Hepatocyte (in vitro differentiated cells): ENCODE results near the gene SLC26A4. TPM values are rescaled to one million over a fixed set of nuclear protein-coding genes. Genes with fewer than 3 reads are reported as not detected.

ENCODE experiments used
- DNase-seq: peaks from one replicate; pipeline ENCODE4 v3.0.0-alpha.2; 2016; ENCODE audit warnings: low spot score
- H2AFZ ChIP-seq: fragments of 200-600 bp; sonication (generic); 2 replicates; pipeline ENCODE4 v1.6.0; 2016; ENCODE audit warnings: antibody characterized with exemption, mild to moderate bottlenecking
- H3K27ac ChIP-seq: fragments of 200-600 bp; sonication (generic); 2 replicates; pipeline ENCODE4 v1.5.1; 2016; ENCODE audit warnings: mild to moderate bottlenecking
- H3K27me3 ChIP-seq: fragments of 200-600 bp; sonication (generic); 2 replicates; pipeline ENCODE4 v1.6.1; 2016
- H3K36me3 ChIP-seq: fragments of 200-600 bp; sonication (generic); replicated peaks from 2 replicates; pipeline ENCODE4 v1.5.1; 2016; ENCODE audit warnings: low read depth; ENCODE audit not compliant: insufficient read depth
- H3K4me1 ChIP-seq: fragments of 200-600 bp; sonication (generic); 2 replicates; pipeline ENCODE4 v1.5.1; 2016; ENCODE audit warnings: mild to moderate bottlenecking, moderate library complexity; ENCODE audit not compliant: insufficient read depth
- H3K4me2 ChIP-seq: fragments of 200-600 bp; sonication (generic); 2 replicates; pipeline ENCODE4 v1.6.0; 2016
- H3K4me3 ChIP-seq: fragments of 200-600 bp; sonication (generic); 2 replicates; pipeline ENCODE4 v1.5.1; 2016; ENCODE audit warnings: mild to moderate bottlenecking
- H3K79me2 ChIP-seq: fragments of 200-600 bp; sonication (generic); 2 replicates; pipeline ENCODE4 v1.6.0; 2017; ENCODE audit warnings: mild to moderate bottlenecking
- H3K9me2 ChIP-seq: fragments of 200-600 bp; sonication (generic); replicated peaks from 2 replicates; pipeline ENCODE4 v1.6.0; 2017; ENCODE audit warnings: mild to moderate bottlenecking; ENCODE audit not compliant: insufficient read depth
- H3K9me3 ChIP-seq: fragments of 200-600 bp; sonication (generic); 2 replicates; pipeline ENCODE4 v1.5.1; 2016; ENCODE audit warnings: low read depth, mild to moderate bottlenecking
- H4K20me1 ChIP-seq: fragments of 200-600 bp; sonication (generic); 2 replicates; pipeline ENCODE4 v1.6.0; 2016; ENCODE audit warnings: mild to moderate bottlenecking; ENCODE audit not compliant: insufficient read depth, poor library complexity, severe bottlenecking
- CTCF ChIP-seq: fragments of 200-600 bp; sonication (generic); IDR thresholded peaks from 2 replicates; pipeline ENCODE4 v1.5.1; 2016; ENCODE audit warnings: antibody characterized with exemption, mild to moderate bottlenecking; ENCODE audit not compliant: poor library complexity
- EZH2 ChIP-seq: fragments of 200-600 bp; sonication (generic); IDR thresholded peaks from 2 replicates; pipeline ENCODE4 v1.6.1; 2016; ENCODE audit warnings: antibody characterized with exemption, mild to moderate bottlenecking, borderline replicate concordance
- EZH2phosphoT487 ChIP-seq: fragments of 200-600 bp; sonication (generic); IDR thresholded peaks from one replicate; pipeline ENCODE4 v1.6.1; 2018; ENCODE audit warnings: antibody characterized with exemption, mild to moderate bottlenecking, low read depth, moderate library complexity; ENCODE audit not compliant: unreplicated experiment, severe bottlenecking
- WGBS: methylation state at CpG from one replicate; pipeline ENCODE4 v1.1.6; 2016; ENCODE audit warnings: low lambda C conversion rate; ENCODE audit errors: missing lambda C conversion rate; 5-methylcytosine and 5-hydroxymethylcytosine counted together
- polyA plus RNA-seq: library from polyadenylated mRNA; unstranded; fragments of >200 nt; fragmentation: Nextera tagmentation; extraction: Ambion mirVana; gene quantifications from 2 replicates; pipeline ENCODE4 v1.2.1, GENCODE V29; 2016
- total RNA-seq: library from RNA; depleted of rRNA; stranded (reverse); fragments of >200 nt; gene quantifications from 2 replicates; pipeline ENCODE4 v1.2.3, GENCODE V29; 2014

SLC26A4 gene
- total and polyA plus RNA-seq, 2 experiments from 2014 or later = 0.20 TPM; not detected in 1

- Histone ChIP-seq H3K4me1 (no peaks in the 10 kb centered on the region), H2AFZ (no peak overlapping the region), H3K27ac (no peak overlapping the region), H3K4me2 (no peak overlapping the region), H3K36me3 (no peaks in the 10 kb centered on the region), H3K4me3 (no peak overlapping the region), H4K20me1 (no peaks in the 10 kb centered on the region), H3K9me3 (no peaks in the 10 kb centered on the region), H3K79me2 (no peaks in the 10 kb centered on the region), H3K9me2 (no peaks in the 10 kb centered on the region), H3K27me3 (no peaks in the 10 kb centered on the region)
- no peak for DNase-seq
- TF ChIP-seq CTCF = no peak
- TF ChIP-seq EZH2phosphoT487 = no peak
- TF ChIP-seq EZH2 = no peak
- 66% methylated on average over 1 of the region's 1 CpG for WGBS
These were observed 19.9 kb downstream of the SLC26A4 start for GRCh38 chr7:107680478-107680877.

GRCh38 chr7:107682886-107683285, 22.3 kb downstream of the SLC26A4 start:
- Histone ChIP-seq H3K4me3 (no peak overlapping the region), H3K27ac (no peak overlapping the region), H3K4me2 (no peak overlapping the region), H3K4me1 (no peaks in the 10 kb centered on the region), H3K27me3 (no peaks in the 10 kb centered on the region), H4K20me1 (no peaks in the 10 kb centered on the region), H3K9me2 (no peaks in the 10 kb centered on the region), H2AFZ (no peak overlapping the region), H3K79me2 (no peaks in the 10 kb centered on the region), H3K9me3 (no peaks in the 10 kb centered on the region), H3K36me3 (no peaks in the 10 kb centered on the region)
- TF ChIP-seq CTCF (no peak), EZH2phosphoT487 (no peak), EZH2 (no peak)
- DNase-seq = no peak
- 87% methylated on average over 5 of the region's 5 CpGs for WGBS

GRCh38 chr7:107684287-107684686, 23.7 kb downstream of the SLC26A4 start:
- H3K9me3 ChIP-seq = no peaks in the 10 kb centered on the region

More at GRCh38 chr7:107684287-107684686, 23.7 kb downstream of the SLC26A4 start:
- no peak for DNase-seq
- Histone ChIP-seq H3K9me2 (no peaks in the 10 kb centered on the region), H3K27me3 (no peaks in the 10 kb centered on the region), H4K20me1 (no peaks in the 10 kb centered on the region), H3K4me1 (no peaks in the 10 kb centered on the region), H2AFZ (no peak overlapping the region), H3K4me2 (no peak overlapping the region), H3K36me3 (no peaks in the 10 kb centered on the region), H3K27ac (no peak overlapping the region), H3K79me2 (no peaks in the 10 kb centered on the region), H3K4me3 (no peak overlapping the region)
- TF ChIP-seq EZH2 (no peak), CTCF (no peak), EZH2phosphoT487 (no peak)
- WGBS = 80% methylated on average over 2 of the region's 2 CpGs
